ENCODE data around the gene PRR16.

PRR16 gene

DNA sequence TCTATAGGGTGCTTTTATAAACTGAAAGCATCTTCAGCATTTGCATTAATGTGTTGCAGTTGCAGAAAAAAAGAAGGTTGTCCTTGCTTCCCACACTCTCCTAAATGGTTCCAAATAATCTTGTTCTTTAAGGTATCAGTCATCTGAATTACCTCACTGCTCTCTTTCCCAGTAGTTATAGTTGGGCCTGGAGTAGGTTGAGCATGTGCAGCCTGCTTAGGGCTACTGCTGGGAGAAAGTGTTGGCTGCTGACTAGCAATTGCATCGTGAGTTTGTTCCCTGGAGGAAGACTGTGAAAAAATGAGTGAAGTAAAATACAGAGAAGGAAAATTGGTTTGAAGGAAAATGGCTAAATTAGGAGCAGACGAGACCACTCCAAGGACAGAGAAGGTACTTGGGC is 74.5 kb downstream of the PRR16 start:
- no peak overlapping the region for H3K4me3 ChIP-seq (ENCODE audit: severe bottlenecking)
- ATAC-seq (ENCODE audit: low read depth) (peak; percentile 66), DNase-seq (ENCODE audit: low spot score) (no peak)
- TF ChIP-seq, protein P1, sequence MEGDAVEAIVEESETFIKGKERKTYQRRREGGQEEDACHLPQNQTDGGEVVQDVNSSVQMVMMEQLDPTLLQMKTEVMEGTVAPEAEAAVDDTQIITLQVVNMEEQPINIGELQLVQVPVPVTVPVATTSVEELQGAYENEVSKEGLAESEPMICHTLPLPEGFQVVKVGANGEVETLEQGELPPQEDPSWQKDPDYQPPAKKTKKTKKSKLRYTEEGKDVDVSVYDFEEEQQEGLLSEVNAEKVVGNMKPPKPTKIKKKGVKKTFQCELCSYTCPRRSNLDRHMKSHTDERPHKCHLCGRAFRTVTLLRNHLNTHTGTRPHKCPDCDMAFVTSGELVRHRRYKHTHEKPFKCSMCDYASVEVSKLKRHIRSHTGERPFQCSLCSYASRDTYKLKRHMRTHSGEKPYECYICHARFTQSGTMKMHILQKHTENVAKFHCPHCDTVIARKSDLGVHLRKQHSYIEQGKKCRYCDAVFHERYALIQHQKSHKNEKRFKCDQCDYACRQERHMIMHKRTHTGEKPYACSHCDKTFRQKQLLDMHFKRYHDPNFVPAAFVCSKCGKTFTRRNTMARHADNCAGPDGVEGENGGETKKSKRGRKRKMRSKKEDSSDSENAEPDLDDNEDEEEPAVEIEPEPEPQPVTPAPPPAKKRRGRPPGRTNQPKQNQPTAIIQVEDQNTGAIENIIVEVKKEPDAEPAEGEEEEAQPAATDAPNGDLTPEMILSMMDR (IDR thresholded peaks at IDR 0.05; ENCODE audit: poor library complexity, severe bottlenecking), result no peak
- H3K4me1 ChIP-seq (ENCODE audit: insufficient read depth, poor library complexity, severe bottlenecking), result peaks cover 20% of the 10 kb centered on the region
- peak overlapping the region; percentile 39 for H3K27ac ChIP-seq (ENCODE audit: poor library complexity, severe bottlenecking)
- no peaks in the 10 kb centered on the region for H3K9me3 ChIP-seq (ENCODE audit: severe bottlenecking)
- no peaks in the 10 kb centered on the region for H3K27me3 ChIP-seq (ENCODE audit: insufficient read depth, poor library complexity, severe bottlenecking)
- H3K36me3 ChIP-seq (ENCODE audit: low read depth), result no peaks in the 10 kb centered on the region

DNA sequence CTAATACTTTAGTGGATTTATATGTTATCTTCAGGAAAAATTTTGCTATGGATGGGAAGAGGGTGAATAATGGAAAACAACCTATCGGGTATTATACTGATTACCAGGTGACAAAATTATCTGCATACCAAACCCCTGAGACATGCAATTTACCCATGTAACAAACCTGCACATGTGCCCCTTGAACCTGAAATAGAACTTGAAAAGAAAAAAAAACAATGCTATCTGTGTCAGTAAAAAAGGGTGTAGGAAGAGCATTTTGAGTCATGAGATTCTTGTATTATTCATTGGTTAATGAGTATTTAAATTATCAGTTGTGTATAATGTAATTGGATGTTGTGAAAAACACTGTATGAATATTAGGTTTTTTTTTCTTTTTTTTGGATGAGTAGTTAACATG is 75.4 kb downstream of the PRR16 start:
- peak; percentile 21; the same call in 1 of the 3 replicates for ATAC-seq (ENCODE audit: low read depth)
- H3K27ac ChIP-seq (ENCODE audit: poor library complexity, severe bottlenecking), result peak overlapping the region; percentile 3
- TF ChIP-seq, protein P1 (IDR thresholded peaks at IDR 0.05; ENCODE audit: poor library complexity, severe bottlenecking), result no peak

GRCh38 chr5:120540097-120540496 is 76.0 kb downstream of the PRR16 start:
- no peak for DNase-seq (ENCODE audit: low spot score)
- H3K4me1 ChIP-seq (ENCODE audit: insufficient read depth, poor library complexity, severe bottlenecking), result peaks cover 20% of the 10 kb centered on the region
- H3K9me3 ChIP-seq (ENCODE audit: severe bottlenecking), result no peaks in the 10 kb centered on the region
- TF ChIP-seq, protein P1 (IDR thresholded peaks at IDR 0.05; ENCODE audit: poor library complexity, severe bottlenecking), result no peak
- peak overlapping the region; percentile 3 for H3K27ac ChIP-seq (ENCODE audit: poor library complexity, severe bottlenecking)
- no peaks in the 10 kb centered on the region for H3K27me3 ChIP-seq (ENCODE audit: insufficient read depth, poor library complexity, severe bottlenecking)
- H3K36me3 ChIP-seq (ENCODE audit: low read depth), result no peaks in the 10 kb centered on the region
- H3K4me3 ChIP-seq (ENCODE audit: severe bottlenecking), result no peak overlapping the region
- no peak for ATAC-seq (ENCODE audit: low read depth)

More for the DNA sequence above, 75.4 kb downstream of the PRR16 start:
- Histone ChIP-seq H3K27me3 (ENCODE audit: insufficient read depth, poor library complexity, severe bottlenecking) (no peaks in the 10 kb centered on the region), H3K4me3 (ENCODE audit: severe bottlenecking) (no peak overlapping the region), H3K4me1 (ENCODE audit: insufficient read depth, poor library complexity, severe bottlenecking) (peaks cover 20% of the 10 kb centered on the region), H3K9me3 (ENCODE audit: severe bottlenecking) (no peaks in the 10 kb centered on the region), H3K36me3 (ENCODE audit: low read depth) (no peaks in the 10 kb centered on the region)
- DNase-seq (ENCODE audit: low spot score), result no peak

DNA sequence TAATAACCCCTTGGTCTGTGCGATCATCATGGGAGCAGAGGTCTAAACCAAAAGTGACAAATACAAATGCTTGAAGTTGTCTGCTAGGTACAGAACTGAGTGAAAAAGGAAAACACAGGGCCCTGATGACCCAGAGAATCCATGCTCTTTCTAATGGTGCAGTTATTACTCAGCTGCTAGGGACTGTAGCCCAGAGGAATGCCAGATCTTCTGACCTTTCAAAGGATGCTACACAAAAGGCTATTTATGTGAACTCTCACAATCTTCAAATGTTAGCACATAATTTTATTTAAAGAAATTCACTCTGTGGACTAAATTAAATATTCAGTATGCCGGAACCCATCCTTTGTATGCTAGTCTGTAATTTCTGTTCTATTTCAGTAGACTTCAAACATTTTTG is 79.9 kb downstream of the PRR16 start:
- ATAC-seq (ENCODE audit: low read depth) (no peak), DNase-seq (ENCODE audit: low spot score) (no peak)
- TF ChIP-seq, protein P1 (IDR thresholded peaks at IDR 0.05; ENCODE audit: poor library complexity, severe bottlenecking), result no peak
- Histone ChIP-seq H3K27ac (ENCODE audit: poor library complexity, severe bottlenecking) (no peak overlapping the region), H3K9me3 (ENCODE audit: severe bottlenecking) (no peaks in the 10 kb centered on the region), H3K4me1 (ENCODE audit: insufficient read depth, poor library complexity, severe bottlenecking) (peaks cover 9% of the 10 kb centered on the region), H3K27me3 (ENCODE audit: insufficient read depth, poor library complexity, severe bottlenecking) (no peaks in the 10 kb centered on the region), H3K36me3 (ENCODE audit: low read depth) (no peaks in the 10 kb centered on the region), H3K4me3 (ENCODE audit: severe bottlenecking) (no peak overlapping the region)

DNA sequence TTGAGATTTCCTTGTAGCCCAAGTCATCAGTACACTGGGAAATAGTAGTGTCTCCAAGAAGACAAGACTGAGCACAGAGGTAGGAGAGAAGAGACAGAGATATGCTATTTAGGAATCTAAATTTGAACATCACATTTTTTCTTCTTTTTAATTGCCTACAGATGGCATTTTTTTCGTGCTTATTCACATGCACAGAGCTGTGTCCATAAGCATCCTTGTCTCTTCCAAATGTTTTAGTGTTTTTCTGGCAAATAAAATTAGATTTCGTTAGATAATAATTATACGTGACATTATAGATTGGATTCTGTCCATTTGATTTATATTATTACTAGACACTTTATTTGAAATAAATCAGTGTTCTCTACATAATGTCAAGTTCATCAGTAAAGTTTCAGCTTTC is 80.9 kb downstream of the PRR16 start:
- no peak overlapping the region for H3K27ac ChIP-seq (ENCODE audit: poor library complexity, severe bottlenecking)
- DNase-seq (ENCODE audit: low spot score), result no peak

More for the DNA sequence above, 80.9 kb downstream of the PRR16 start:
- Histone ChIP-seq H3K9me3 (ENCODE audit: severe bottlenecking) (no peaks in the 10 kb centered on the region), H3K4me3 (ENCODE audit: severe bottlenecking) (no peak overlapping the region), H3K36me3 (ENCODE audit: low read depth) (no peaks in the 10 kb centered on the region), H3K27me3 (ENCODE audit: insufficient read depth, poor library complexity, severe bottlenecking) (no peaks in the 10 kb centered on the region), H3K4me1 (ENCODE audit: insufficient read depth, poor library complexity, severe bottlenecking) (peaks cover 1% of the 10 kb centered on the region)
- no peak for ATAC-seq (ENCODE audit: low read depth)
- TF ChIP-seq, protein P1 (IDR thresholded peaks at IDR 0.05; ENCODE audit: poor library complexity, severe bottlenecking), result no peak

Data from RWPE2 (cell line).